Uterus (tissue), 4 donors: ENCODE measurements around the gene FKBP3. TPM values are rescaled to one million over a fixed set of nuclear protein-coding genes. Genes with fewer than 3 reads are reported as not detected.

ENCODE experiments used
- DNase-seq, 2 donors: peaks; one replicate each; pipeline ENCODE4 v3.0.0-alpha.2; 2019 to 2020
- H3K27ac ChIP-seq, 2 donors: fragments of 200-600 bp; sonication (generic); 1 replicate in 1 of 2; 2 replicates in 1 of 2; pipeline ENCODE4 v1.5.1; 2016 to 2018
- H3K27me3 ChIP-seq, 2 donors: fragments of 200-600 bp; sonication (generic); one replicate each; pipeline ENCODE4 v1.5.1; 2018 to 2019; ENCODE audit warnings: control low read depth in 1 of 2
- H3K36me3 ChIP-seq, 2 donors: fragments of 200-600 bp; sonication (generic); one replicate each; pipeline ENCODE4 v1.5.1; 2019; ENCODE audit warnings: control low read depth in 1 of 2
- H3K4me1 ChIP-seq, 2 donors: fragments of 200-600 bp; sonication (generic); one replicate each; pipeline ENCODE4 v1.5.1; 2018 to 2019; ENCODE audit warnings: control low read depth in 1 of 2
- H3K4me3 ChIP-seq, 2 donors: fragments of 200-600 bp; sonication (generic); 1 replicate in 1 of 2; 2 replicates in 1 of 2; pipeline ENCODE4 v1.5.1; 2018 to 2019; ENCODE audit warnings: mild to moderate bottlenecking in 1 of 2
- H3K9me3 ChIP-seq, 2 donors: fragments of 200-600 bp; sonication (generic); one replicate each; pipeline ENCODE4 v1.5.1; 2019; ENCODE audit warnings: control low read depth in 1 of 2
- POLR2A ChIP-seq, 2 donors: fragments of 450-650 bp; IDR thresholded peaks; one replicate each; pipeline ENCODE4 v1.6.1; 2016; ENCODE audit warnings: antibody characterized with exemption in 2 of 2, mild to moderate bottlenecking in 1 of 2, moderate library complexity in 1 of 2
- intact Hi-C: fragments of 100-400 bp; cut with DNase I; formaldehyde crosslinking; loops from one replicate; pipeline ENCODE4 v1.15.1; 2023; ENCODE audit warnings: low total_unique reads
- total RNA-seq, 4 donors: library from RNA; depleted of rRNA in 3 of 4; stranded (reverse); fragments of >200 nt in 3 of 4; gene quantifications; one replicate each; pipeline versions ENCODE4 v1.1.0 to v1.2.4, GENCODE V29; 2014 to 2023
- TF ChIP-seq, protein P1 (sequence below), 4 experiments: fragments of 200-600 bp in 2 of 4; fragments of 450-650 bp in 2 of 4; sonication (generic) in 2 of 4; IDR thresholded peaks; one replicate each; pipeline ENCODE4 v1.5.1; 2016 to 2019; ENCODE audit warnings: antibody characterized with exemption in 4 of 4, mild to moderate bottlenecking in 2 of 4, moderate library complexity in 1 of 4
- donor health status: DM: yes; HTN: yes; CAD: no.

The FKBP3 gene
- 10 to 100 TPM; 20.2 to 57.7 (median 37.8) TPM for total RNA-seq

DNA sequence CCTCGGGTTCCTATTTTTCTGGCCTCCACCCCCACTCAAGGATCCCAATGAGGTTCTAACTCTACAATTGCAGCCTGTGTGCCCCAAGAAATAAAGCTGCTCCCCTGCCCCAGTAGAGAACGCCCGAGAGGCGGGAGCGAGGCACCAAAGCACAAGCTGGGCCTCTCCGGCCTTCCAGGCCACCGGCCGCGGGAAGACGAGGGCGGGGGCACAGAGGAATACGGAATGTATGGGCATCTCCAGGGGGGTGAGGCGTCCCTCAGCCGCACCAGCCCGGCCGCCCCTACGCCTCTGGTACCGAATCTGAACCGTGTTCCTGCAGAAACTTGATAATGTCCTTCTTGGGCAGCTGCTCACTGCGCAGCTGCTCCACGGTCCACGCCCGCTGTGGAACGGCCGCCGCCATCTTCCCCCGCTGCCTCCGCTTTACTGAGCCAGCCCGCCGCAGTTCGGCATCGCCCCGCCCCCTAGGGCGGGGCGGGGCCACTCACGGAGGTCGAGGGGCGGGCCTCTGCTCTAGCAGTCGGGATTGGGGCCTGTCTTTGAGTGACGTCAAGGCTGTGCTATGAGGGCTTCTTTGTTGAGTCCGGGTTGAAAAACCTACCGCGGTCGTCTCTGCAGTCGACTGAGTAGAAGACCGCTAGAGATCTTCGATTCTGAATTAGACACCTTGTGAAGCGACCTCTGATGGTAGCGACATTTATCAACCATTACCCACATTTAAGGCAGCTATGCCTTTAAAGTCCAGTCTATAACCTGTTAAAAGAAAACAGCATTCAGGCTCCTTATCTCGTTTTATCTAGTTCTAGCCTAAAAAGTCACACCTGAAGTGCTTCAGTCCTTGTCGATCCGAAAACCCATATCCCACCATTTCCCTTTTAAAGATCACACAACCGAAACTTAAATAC is at the start of gene FKBP3:
FKBP3 (minus strand) TSS at position 431 of the 908 bp plus-strand sequence; CDS start at position 406, 25 bp downstream.
- peak; percentile 94 to 98 for DNase-seq
- Histone ChIP-seq H3K9me3 (no peaks in the 10 kb centered on the region), H3K36me3 (no peaks in the 10 kb centered on the region), H3K4me3 (peak within 1 kb of the TSS; percentile 52 to 58), H3K4me1 (peaks cover 0 to 7% of the 10 kb centered on the region in 2 donors), H3K27me3 (no peaks in the 10 kb centered on the region), H3K27ac (peak within 1 kb of the TSS; percentile 80 to 83)
- TF ChIP-seq, protein P1, sequence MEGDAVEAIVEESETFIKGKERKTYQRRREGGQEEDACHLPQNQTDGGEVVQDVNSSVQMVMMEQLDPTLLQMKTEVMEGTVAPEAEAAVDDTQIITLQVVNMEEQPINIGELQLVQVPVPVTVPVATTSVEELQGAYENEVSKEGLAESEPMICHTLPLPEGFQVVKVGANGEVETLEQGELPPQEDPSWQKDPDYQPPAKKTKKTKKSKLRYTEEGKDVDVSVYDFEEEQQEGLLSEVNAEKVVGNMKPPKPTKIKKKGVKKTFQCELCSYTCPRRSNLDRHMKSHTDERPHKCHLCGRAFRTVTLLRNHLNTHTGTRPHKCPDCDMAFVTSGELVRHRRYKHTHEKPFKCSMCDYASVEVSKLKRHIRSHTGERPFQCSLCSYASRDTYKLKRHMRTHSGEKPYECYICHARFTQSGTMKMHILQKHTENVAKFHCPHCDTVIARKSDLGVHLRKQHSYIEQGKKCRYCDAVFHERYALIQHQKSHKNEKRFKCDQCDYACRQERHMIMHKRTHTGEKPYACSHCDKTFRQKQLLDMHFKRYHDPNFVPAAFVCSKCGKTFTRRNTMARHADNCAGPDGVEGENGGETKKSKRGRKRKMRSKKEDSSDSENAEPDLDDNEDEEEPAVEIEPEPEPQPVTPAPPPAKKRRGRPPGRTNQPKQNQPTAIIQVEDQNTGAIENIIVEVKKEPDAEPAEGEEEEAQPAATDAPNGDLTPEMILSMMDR (IDR thresholded peaks at IDR 0.05) = peak in 3 of 4 experiments; percentile 4 to 18 (median 13)
- TF ChIP-seq POLR2A (IDR thresholded peaks at IDR 0.05) = peak; percentile 74 to 75
- intact Hi-C loops = no loop called here

DNA sequence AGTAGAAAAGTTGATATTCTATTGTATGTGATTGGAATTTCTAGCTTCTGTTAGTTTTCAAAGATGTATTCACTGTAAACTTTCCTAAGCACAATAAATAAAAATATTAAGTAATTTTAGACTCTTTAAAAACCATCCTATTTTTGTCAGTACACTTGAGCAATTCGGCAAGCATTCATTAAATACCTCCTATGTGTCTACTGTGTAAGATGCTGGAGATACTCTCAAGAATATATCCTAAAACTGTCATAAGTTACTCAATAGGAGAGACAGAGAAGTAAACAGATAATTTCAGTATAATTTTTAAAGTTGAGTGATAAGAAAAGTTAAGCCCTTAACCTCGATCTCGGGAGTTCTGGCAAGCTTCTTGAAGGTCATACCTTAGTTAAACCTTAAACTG is 47.5 kb upstream of the FKBP3 start:
- H3K4me1 ChIP-seq = no peaks in the 10 kb centered on the region
- TF ChIP-seq POLR2A (IDR thresholded peaks at IDR 0.05) = no peak
- TF ChIP-seq, protein P1 (IDR thresholded peaks at IDR 0.05) = no peak
- H3K36me3 ChIP-seq = no peaks in the 10 kb centered on the region
- intact Hi-C loops = no loop called here
- H3K9me3 ChIP-seq = no peaks in the 10 kb centered on the region
- no peak overlapping the region for H3K4me3 ChIP-seq
- H3K27ac ChIP-seq = no peak overlapping the region
- no peaks in the 10 kb centered on the region for H3K27me3 ChIP-seq
- no peak for DNase-seq

DNA sequence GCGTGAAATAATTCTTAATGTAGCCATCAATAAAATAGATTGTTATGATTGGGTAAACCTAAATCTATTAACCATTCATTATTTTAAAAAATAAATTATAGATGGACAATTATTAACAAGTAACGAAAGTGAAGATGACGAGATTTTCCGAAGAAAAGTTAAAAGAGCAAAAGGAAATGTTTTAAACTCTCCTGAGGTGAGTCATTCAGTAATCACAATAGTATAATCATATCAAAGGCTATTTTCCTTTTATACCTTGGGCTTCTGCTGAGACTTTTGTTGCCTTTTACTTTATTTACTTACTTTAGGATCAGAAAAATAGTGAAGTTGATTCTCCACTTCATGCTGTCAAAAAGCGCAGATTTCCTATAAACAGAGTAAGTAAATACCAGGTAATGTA is 47.0 kb upstream of the FKBP3 start:
- no peaks in the 10 kb centered on the region for H3K9me3 ChIP-seq
- intact Hi-C loops = no loop called here
- DNase-seq = no peak
- H3K4me3 ChIP-seq = no peak overlapping the region
- H3K4me1 ChIP-seq = no peaks in the 10 kb centered on the region
- H3K27me3 ChIP-seq = no peaks in the 10 kb centered on the region
- no peak overlapping the region for H3K27ac ChIP-seq
- H3K36me3 ChIP-seq = no peaks in the 10 kb centered on the region
- TF ChIP-seq POLR2A (IDR thresholded peaks at IDR 0.05) = no peak
- TF ChIP-seq, protein P1 (IDR thresholded peaks at IDR 0.05) = no peak

DNA sequence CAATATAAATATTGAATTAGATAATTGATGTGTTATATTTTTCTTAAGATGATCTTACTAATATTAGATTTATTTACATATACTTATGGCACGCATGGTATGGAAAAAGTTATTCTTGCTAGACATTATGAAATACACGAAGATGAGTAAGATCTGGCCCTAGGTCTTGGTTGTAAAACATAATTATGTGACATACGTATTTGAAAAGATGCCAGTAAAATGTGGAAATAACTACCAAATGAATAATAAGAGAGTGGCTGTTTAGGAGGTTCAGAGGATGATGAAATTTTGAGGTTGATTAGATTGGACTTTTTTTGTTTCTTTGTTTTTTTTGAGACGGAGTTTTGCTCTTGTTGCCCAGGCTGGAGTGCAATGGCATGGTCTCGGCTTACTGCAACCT is 42.8 kb upstream of the FKBP3 start:
- Histone ChIP-seq H3K4me1 (no peaks in the 10 kb centered on the region), H3K9me3 (no peaks in the 10 kb centered on the region), H3K4me3 (no peak overlapping the region), H3K27me3 (no peaks in the 10 kb centered on the region), H3K36me3 (no peaks in the 10 kb centered on the region), H3K27ac (no peak overlapping the region)
- no peak for TF ChIP-seq POLR2A (IDR thresholded peaks at IDR 0.05)
- TF ChIP-seq, protein P1 (IDR thresholded peaks at IDR 0.05) = no peak
- DNase-seq = no peak
- intact Hi-C loops = no loop called here

DNA sequence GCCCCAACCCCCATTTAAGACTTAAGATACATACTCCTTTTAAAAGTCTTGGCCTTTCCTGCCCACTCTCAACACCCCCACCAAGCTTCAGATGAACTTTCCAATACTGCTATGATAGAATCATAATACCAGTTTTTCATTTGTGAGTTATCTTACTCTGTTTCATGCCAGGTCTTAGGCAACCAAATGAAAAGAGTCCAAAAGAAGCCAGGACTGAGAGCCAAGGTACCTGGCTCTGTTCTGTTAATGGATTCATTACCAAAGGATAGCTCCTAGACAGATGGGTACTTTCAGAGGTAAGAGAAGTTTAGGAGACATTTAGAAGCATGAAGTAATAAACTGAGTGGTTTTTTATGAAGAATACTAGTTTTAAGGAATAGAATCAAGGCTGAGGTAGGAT is 35.6 kb upstream of the FKBP3 start:
- H3K4me1 ChIP-seq = no peaks in the 10 kb centered on the region
- TF ChIP-seq POLR2A (IDR thresholded peaks at IDR 0.05) = no peak
- TF ChIP-seq, protein P1 (IDR thresholded peaks at IDR 0.05) = no peak
- H3K4me3 ChIP-seq = no peak overlapping the region
- H3K27ac ChIP-seq = no peak overlapping the region
- intact Hi-C loops = no loop called here
- DNase-seq = no peak
- no peaks in the 10 kb centered on the region for H3K9me3 ChIP-seq
- no peaks in the 10 kb centered on the region for H3K27me3 ChIP-seq
- no peaks in the 10 kb centered on the region for H3K36me3 ChIP-seq
